HG02970 (cell line): ENCODE results near the gene CIT.
"Not testable (repeated sequence)": the region's sequence is repeated elsewhere in the genome, so short reads cannot be mapped to it uniquely, and the experiment has no call there.

Experiments used
- ATAC-seq: cut with Tn5 transposase; IDR thresholded peaks from one replicate; pipeline ENCODE4 v1.9.1; 2021; ENCODE audit warnings: mild to moderate bottlenecking, moderate library complexity, moderate number of reproducible peaks; ENCODE audit not compliant: unreplicated experiment, low FRiP score

Gene CIT

GRCh38 chr12:119710374-119710964 is 166.7 kb downstream of the CIT start:
- ATAC-seq = no peak

GRCh38 chr12:119706427-119706826 is 170.7 kb downstream of the CIT start:
- ATAC-seq = not testable (repeated sequence)

GRCh38 chr12:119705182-119705581 is 171.9 kb downstream of the CIT start:
- ATAC-seq = no peak

GRCh38 chr12:119704065-119704747 is 172.9 kb downstream of the CIT start:
- no peak for ATAC-seq

- ATAC-seq = no peak
These were observed 177.0 kb downstream of the CIT start for GRCh38 chr12:119700078-119700477.

GRCh38 chr12:119699199-119699760 is 177.8 kb downstream of the CIT start:
- no peak for ATAC-seq

- no peak for ATAC-seq
These were observed 180.2 kb downstream of the CIT start for GRCh38 chr12:119696943-119697342.

- ATAC-seq = no peak
These were observed 182.1 kb downstream of the CIT start for GRCh38 chr12:119695034-119695433.

GRCh38 chr12:119694111-119694510 is 183.0 kb downstream of the CIT start:
- no peak for ATAC-seq

- ATAC-seq = no peak
These were observed 183.6 kb downstream of the CIT start for GRCh38 chr12:119693511-119693910.

- no peak for ATAC-seq
These were observed 184.1 kb downstream of the CIT start for GRCh38 chr12:119692997-119693396.

GRCh38 chr12:119692410-119692809 is 184.7 kb downstream of the CIT start:
- no peak for ATAC-seq

- ATAC-seq = no peak
These were observed 185.8 kb downstream of the CIT start for GRCh38 chr12:119691202-119691810.

GRCh38 chr12:119689935-119690500 is 187.1 kb downstream of the CIT start:
- no peak for ATAC-seq

GRCh38 chr12:119687879-119688278 is 189.2 kb downstream of the CIT start:
- ATAC-seq = no peak

GRCh38 chr12:119687406-119687805 is 189.7 kb downstream of the CIT start:
- no peak for ATAC-seq

GRCh38 chr12:119686776-119687175 is 190.3 kb downstream of the CIT start:
- no peak for ATAC-seq

GRCh38 chr12:119686355-119686754 is 190.8 kb downstream of the CIT start:
- no peak for ATAC-seq

GRCh38 chr12:119685375-119685774 is 191.7 kb downstream of the CIT start:
- ATAC-seq = no peak

- ATAC-seq = no peak
These were observed 192.3 kb downstream of the CIT start for GRCh38 chr12:119684711-119685369.

GRCh38 chr12:119683816-119684215 is 193.3 kb downstream of the CIT start:
- ATAC-seq = no peak
